CD4-positive, alpha-beta T cell treated with Interleukin-6 at 100 ng/mL for 8 hours (primary cell): Measurements from ENCODE around the gene ATXN7L1.

Experiments
- DNase-seq: peaks from one replicate; pipeline ENCODE4 v3.0.0-alpha.2; 2020; ENCODE audit warnings: mixed read lengths, low spot score

ATXN7L1 gene

DNA sequence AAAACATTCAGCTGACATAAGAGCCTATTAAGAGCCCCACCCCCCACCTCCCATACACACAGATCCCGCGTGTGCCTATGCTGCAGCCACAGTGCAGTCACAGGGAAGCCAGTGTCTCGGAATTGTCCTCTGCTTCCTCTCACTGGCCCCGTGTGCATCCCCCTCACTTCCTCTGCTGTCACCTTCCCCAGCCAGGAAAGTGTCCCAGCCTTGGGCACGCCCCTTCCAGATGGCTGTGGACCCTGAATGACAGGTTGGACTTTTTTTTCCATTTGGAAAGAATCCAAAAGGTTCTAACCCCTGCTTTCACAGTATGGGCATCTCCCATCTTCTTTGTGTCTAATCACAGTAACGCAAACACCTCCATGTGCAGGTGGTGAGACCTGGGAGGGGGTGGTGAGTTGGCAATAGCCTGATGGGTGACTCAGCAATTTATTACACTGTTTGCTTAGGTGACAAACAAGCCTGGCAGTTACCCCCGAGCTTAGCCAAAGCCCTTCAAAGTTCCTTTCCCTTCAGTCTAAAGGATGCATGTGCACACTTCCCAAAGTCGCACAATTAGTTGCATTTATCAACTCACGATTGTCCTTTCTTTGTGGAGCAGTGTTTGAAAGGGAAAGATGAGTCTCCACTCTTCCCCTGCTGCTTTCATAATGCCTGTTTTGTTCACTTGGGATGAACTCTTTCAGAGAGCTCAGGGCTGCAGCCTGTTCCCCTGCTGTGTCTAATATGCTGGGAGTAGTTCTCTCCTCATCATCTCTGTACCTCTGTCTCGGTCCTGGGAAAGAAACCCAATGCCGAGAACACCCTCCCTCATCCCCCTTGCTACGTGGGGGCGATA is 227.6 kb downstream of the ATXN7L1 start:
- DNase-seq: no peak

- DNase-seq: no peak
These were observed 228.8 kb downstream of the ATXN7L1 start for GRCh38 chr7:105647591-105647990.

DNA sequence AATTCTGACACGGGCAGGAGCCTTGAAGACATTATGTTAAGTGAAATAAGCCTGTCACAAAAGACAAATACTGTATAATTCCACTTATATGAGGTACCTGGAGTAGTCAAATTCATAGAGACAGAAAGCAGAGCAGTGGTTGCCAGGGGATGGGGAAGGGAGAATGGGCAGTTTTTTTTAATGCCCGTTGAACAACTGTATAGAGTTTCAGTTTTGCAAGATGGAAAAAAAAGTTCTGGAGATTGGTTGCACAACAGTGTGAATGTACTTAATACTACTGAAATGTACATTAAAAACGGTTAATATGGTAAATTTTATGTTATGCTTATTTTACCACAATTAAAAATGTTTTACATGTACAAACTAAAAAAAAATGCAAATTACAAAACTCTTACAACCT is 231.5 kb downstream of the ATXN7L1 start:
- DNase-seq: no peak

DNA sequence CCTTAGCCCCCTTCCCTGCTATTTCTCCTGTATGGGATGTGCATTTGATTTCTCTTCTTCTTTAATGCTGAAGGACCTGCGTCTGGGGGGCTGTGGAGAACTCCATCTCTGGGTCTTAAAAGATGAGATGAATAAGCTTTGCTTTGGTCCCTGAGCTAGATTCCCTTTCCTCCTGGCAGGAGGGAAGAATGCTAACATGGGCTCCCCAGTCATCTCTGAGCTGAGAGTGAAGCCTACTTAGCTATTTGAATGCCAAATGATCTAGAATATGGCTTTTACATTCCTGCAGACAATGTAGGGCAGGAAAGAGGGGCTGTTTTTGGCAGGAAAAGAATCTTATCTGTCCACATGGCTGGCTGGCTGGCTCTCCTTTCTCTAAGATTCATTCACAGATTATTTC is 232.5 kb downstream of the ATXN7L1 start:
- no peak for DNase-seq

DNA sequence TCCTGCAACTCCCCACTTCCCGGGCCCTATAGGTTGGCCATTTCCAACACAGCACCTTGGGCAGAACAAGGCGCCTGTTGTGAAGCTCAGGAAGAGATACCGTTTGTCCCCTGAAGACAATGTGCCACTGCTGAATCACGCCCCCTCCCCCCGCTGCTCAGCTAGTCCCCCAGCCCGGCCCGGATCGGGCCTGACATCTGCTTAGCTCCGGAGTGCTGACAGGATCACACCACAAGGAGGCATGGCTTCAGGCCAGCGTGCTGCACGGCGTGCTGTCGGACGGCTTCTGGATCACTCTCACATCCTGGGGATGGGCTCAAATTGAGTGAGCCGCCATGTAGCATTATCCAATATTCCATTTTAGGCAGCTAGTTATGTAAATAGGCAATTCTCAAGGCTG is 233.0 kb downstream of the ATXN7L1 start:
- no peak for DNase-seq

DNA sequence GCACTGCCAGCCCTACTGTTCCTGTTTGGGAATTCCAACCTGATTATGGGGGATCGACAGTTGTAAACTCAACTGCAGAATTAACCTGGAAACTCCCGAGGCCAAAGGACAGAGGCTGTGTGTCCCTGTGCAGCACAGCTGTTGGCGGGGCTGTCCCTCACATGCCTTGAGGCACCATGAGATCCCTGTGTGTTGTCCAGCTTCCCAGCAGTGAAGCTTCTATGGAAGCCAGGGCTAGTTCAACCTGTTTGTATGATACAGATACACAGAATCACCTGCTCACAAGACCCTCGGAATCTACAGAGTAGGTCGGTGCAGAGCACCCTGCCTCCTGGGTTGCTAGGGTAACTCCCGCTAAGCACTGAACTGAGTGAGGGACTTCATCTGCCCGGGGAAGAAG is 234.1 kb downstream of the ATXN7L1 start:
- DNase-seq: no peak

DNA sequence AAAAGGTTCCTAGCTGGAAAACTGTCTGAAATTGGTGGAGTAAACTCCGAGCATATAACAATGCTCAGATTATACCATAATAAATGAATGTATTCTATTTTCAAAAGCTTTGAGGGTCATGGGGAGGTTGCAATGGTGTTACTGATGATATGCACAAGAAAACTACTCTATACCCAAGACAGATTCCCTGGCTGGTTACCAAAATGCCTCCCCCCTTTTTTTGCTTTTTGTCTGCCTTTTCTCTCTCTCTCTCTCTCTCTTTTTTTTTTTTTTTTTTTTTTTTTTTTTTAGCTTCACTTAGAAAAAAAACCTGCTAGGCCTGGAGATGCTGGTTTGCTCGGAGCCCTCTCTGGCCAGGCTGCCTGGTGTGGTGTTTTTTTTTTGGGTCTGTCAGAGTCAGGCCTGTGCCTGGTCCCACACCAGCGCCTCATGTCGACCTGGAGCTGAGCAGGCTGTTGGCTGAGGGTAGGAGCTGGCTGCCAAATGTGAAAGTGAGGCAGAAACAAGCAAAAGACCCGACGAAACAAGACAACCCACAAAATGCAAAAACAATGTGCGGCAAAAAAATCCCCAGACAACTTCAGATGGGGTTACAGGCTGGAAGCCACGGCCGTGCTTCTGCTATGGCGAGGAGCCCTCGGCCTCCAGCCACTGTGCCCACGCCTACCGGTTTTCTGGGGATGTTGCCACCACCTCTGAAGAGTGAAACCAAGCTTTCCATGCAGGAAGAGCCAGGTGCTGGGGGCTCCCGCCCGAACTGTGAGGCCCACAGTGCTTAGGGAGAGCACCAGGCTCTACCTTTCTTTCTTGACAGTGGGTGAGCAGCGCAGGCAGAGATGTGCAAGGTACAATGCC is 235.2 kb downstream of the ATXN7L1 start:
- DNase-seq: no peak

DNA sequence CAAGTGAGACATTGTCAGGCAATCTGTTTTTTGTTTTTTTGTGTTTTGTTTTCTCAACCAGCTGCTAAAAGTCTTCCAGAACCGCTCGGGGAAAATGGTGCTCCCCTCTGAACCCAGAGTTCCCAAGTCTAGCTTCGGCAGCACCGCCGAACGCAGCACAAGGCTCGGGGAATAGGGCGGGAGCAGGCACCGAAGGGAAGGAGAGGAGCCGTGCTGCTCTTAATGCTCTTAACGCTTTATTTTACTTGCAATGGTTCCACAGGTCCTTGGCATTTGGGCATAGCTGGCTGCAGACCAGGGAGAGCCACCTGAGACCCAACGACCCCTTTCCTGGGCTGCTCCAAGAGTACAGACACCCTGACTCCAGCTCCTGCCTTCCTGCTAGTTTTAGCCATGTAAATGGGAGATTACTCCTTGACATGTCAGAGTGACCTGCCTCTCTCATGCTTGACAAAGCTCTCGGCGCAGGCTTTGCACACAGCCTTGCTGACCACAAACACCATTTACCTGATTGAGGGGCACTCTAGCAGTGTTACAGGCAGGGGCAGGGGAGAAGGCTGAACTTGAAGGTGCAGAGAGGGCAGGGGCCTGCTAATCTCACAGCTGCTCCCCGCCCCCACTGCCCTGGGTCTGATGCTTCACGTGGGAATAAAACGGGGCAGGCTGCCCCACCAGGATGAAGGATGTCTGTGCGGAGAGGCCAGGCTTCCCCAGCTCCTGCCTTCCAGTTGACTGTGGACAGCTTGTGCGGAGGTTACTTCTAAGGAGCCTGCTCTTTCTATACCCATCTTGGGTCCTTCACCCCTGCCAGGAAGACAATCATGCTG is 236.5 kb downstream of the ATXN7L1 start:
- no peak for DNase-seq

- DNase-seq: no peak
These were observed 237.4 kb downstream of the ATXN7L1 start for GRCh38 chr7:105638902-105639495.

DNA sequence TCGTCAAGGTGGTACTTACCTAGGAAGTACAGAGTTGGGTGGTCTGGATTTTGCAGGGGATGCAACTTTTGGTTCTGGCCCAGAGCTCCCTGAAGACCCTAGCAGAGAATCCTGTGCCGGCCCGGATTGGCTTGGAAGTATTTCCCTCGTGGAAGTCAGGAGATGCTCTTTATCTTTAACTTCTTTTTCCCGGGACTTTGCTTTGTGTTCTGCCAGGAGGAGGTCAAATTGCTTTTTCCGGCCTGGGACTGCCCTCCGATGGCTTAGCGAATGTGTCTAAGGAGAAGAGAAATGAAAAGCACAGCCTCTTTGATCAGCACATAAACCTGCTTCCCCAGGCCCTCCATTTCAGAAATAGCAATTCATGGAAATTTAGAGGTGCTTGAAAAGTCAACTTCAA is 238.1 kb downstream of the ATXN7L1 start:
- no peak for DNase-seq

DNA sequence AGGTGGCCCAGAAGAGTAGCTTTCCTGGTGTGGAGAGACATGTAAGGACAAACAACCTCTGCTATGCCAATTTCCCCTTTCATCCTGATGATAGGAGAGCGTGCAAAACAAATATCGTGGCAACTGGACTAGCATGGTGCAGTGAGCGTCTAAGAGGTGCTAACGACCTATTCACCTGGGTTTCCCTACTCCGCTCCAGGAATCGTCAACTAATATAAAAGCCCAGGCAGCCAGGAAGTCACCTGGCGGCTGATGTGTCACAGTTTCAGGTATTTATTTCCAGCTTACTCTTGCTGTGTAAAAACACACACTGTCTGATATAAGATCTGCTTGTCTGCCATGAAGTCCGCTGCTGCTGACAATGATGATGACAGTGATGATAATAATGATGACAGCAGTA is 238.6 kb downstream of the ATXN7L1 start:
- no peak for DNase-seq

DNA sequence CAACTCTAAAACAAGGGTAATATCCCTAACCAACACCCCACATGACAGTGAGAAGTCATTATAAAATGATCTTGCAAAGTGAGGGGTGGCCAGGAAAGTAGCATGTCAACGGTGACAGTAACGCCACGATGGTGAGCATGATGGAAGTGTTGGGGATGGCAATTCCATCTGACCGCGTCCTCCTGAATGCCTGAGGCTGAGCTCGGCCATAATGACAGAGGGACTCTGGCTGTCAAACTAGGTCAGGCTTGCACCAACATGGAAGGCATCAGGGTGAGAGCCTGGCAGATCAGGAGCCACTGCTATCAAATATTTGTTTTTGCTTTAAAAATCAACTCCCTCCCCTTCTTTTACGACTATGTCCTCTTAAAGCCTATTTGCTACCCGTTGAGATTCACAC is 239.4 kb downstream of the ATXN7L1 start:
- no peak for DNase-seq

- DNase-seq: no peak
These were observed 241.2 kb downstream of the ATXN7L1 start for GRCh38 chr7:105635197-105635596.

- no peak for DNase-seq
These were observed 250.4 kb downstream of the ATXN7L1 start for GRCh38 chr7:105625986-105626385.

DNA sequence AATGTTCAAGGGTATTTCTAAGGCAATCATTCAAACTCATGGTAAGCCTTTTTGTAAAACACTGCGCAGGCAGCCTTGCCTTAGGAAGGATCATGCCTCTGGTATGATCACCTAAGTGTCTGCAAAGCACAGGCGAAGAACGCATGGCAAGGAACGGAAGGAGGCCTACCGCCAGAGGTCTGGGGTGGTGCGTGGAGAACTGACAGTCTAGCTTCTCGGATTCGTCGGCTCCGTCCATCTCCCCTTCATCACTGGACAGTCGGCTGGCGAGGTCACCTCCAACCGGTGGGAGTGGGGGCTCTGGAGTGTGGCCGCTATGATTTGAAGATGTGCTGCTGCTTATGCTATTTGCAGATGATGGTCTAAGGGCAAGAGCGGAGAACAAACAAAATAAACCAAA is 252.5 kb downstream of the ATXN7L1 start:
- DNase-seq: no peak

DNA sequence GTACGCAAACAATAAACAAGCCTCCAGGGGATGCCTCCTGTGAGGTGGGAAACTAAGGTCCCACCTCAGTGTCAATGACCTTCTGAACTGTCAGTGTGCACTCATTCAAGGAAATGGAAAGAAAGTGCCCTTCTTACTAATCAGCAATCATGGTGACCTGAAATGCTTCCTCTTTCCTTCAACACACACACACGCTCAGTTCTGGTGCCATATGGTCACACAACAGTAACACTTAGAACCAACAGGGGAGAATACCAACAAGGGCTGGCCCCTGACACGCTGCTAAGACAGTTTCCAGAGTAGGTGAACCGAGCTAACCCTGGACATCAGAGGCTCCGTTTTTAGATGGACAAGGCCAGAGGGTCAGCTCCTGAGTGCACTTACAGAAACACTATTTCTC is 253.0 kb downstream of the ATXN7L1 start:
- DNase-seq: no peak

GRCh38 chr7:105622106-105622731 is 254.2 kb downstream of the ATXN7L1 start:
- DNase-seq: no peak

DNA sequence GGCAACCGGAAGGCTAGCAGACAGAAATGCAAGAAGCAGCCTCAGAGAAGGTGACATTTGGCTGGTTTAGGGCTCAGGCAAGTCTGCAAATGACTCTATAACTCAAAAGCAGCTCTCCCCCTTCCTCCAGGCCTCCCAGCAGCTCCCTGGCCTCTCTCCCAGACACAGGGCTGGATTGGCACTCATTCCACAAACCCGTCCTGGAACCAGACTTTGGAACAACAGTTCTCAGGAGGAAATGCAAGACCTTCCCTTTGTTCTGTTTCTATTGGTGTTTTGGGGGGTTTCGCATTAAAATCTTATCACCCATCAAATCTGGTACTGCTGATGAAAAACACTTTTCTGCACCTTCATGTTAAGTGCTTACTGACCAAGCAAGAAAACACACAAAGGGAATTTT is 254.8 kb downstream of the ATXN7L1 start:
- DNase-seq: no peak

- DNase-seq: no peak
These were observed 255.2 kb downstream of the ATXN7L1 start for GRCh38 chr7:105621176-105621575.

- no peak for DNase-seq
These were observed 256.8 kb downstream of the ATXN7L1 start for GRCh38 chr7:105619590-105619989.

GRCh38 chr7:105618016-105618296 is 258.4 kb downstream of the ATXN7L1 start:
- no peak for DNase-seq
